NCI-H2107 treated with DMSO at 0.1 percent for 48 hours (cell line): ENCODE results near the gene KCNMA1.
A peak's percentile ranks its signal among the peaks of the same experiment; 100 is the strongest.
"Not testable (repeated sequence)": the region's sequence is repeated elsewhere in the genome, so short reads cannot be mapped to it uniquely, and the experiment has no call there.

Experiments
- DNase-seq: peaks from one replicate; lab custom pipeline; 2025; ENCODE audit not compliant: unreplicated experiment; lab: John Stamatoyannopoulos, UW

Gene KCNMA1

GRCh38 chr10:77350134-77350533 is 287.5 kb downstream of the KCNMA1 start:
- DNase-seq: no peak

GRCh38 chr10:77349226-77349625 is 288.4 kb downstream of the KCNMA1 start:
- DNase-seq: no peak

- no peak for DNase-seq
These were observed 288.9 kb downstream of the KCNMA1 start for GRCh38 chr10:77348751-77349150.

- no peak for DNase-seq
These were observed 289.5 kb downstream of the KCNMA1 start for GRCh38 chr10:77348082-77348481.

- DNase-seq: no peak
These were observed 290.6 kb downstream of the KCNMA1 start for GRCh38 chr10:77347052-77347451.

- DNase-seq: no peak
These were observed 296.6 kb downstream of the KCNMA1 start for GRCh38 chr10:77341055-77341454.

- not testable (repeated sequence) for DNase-seq
These were observed 297.7 kb downstream of the KCNMA1 start for GRCh38 chr10:77339872-77340271.

GRCh38 chr10:77339166-77339565 is 298.4 kb downstream of the KCNMA1 start:
- no peak for DNase-seq

GRCh38 chr10:77338143-77338542 is 299.5 kb downstream of the KCNMA1 start:
- no peak for DNase-seq

- no peak for DNase-seq
These were observed 303.1 kb downstream of the KCNMA1 start for GRCh38 chr10:77334501-77334900.

GRCh38 chr10:77333610-77334340 is 303.8 kb downstream of the KCNMA1 start:
- peak; percentile 6 for DNase-seq

GRCh38 chr10:77332256-77332655 is 305.4 kb downstream of the KCNMA1 start:
- DNase-seq: peak; percentile 31

GRCh38 chr10:77328272-77328816 is 309.3 kb downstream of the KCNMA1 start:
- DNase-seq: no peak

- DNase-seq: peak; percentile 74
These were observed 312.4 kb downstream of the KCNMA1 start for GRCh38 chr10:77325233-77325537.

GRCh38 chr10:77321838-77322237 is 315.8 kb downstream of the KCNMA1 start:
- DNase-seq: no peak

GRCh38 chr10:77320971-77321471 is 316.6 kb downstream of the KCNMA1 start:
- DNase-seq: no peak

GRCh38 chr10:77319557-77319956 is 318.1 kb downstream of the KCNMA1 start:
- peak; percentile 34 for DNase-seq

GRCh38 chr10:77318739-77319138 is 318.9 kb downstream of the KCNMA1 start:
- DNase-seq: no peak

GRCh38 chr10:77317221-77317620 is 320.4 kb downstream of the KCNMA1 start:
- DNase-seq: no peak

GRCh38 chr10:77315496-77316129 is 322.0 kb downstream of the KCNMA1 start:
- no peak for DNase-seq

- DNase-seq: peak; percentile 5
These were observed 324.4 kb downstream of the KCNMA1 start for GRCh38 chr10:77313066-77313750.

GRCh38 chr10:77311186-77311585 is 326.4 kb downstream of the KCNMA1 start:
- DNase-seq: no peak
